ENCODE results near the gene HOMER1. TPM values are rescaled to one million over a fixed set of nuclear protein-coding genes. Genes with fewer than 3 reads are reported as not detected.

HOMER1 gene
- total and polyA plus RNA-seq, 2 of the 13 experiments (the other 11 are each of a cell fraction or from before 2014, with no cell fraction given): 5.3 to 24.8 TPM

GRCh38 chr5:79514391-79515105, 614 bp upstream of the HOMER1 start (continued):
- TF ChIP-seq ZNF362 (CRISPR knock-in tag; IDR thresholded peaks at IDR 0.05; ENCODE audit: borderline replicate concordance): peak; percentile 61; the same call in 1 of the 2 replicates
- TF ChIP-seq GRHL1 (CRISPR knock-in tag; conservative IDR thresholded peaks at IDR 0.05): no peak
- no peak for TF ChIP-seq YEATS4 (CRISPR knock-in tag; IDR thresholded peaks at IDR 0.05; ENCODE audit: borderline replicate concordance)
- no peak for TF ChIP-seq RFX3 (CRISPR knock-in tag; IDR thresholded peaks at IDR 0.05)
- TF ChIP-seq HMGXB4 (CRISPR knock-in tag; IDR thresholded peaks at IDR 0.05; ENCODE audit: borderline replicate concordance in 1 of 2, low read depth in 1 of 2): peak; percentile 18 to 26; a peak in 1 of 4 replicates
- TF ChIP-seq ZNF75D (CRISPR knock-in tag; IDR thresholded peaks at IDR 0.05; ENCODE audit: borderline replicate concordance): no peak
- peak; percentile 39; the same call in 1 of the 2 replicates for TF ChIP-seq PAX8 (CRISPR knock-in tag; IDR thresholded peaks at IDR 0.05; ENCODE audit: borderline replicate concordance)
- TF ChIP-seq CSRNP2 (CRISPR knock-in tag; conservative IDR thresholded peaks at IDR 0.05; ENCODE audit: low read depth): 0 out of 2 replicates have a peak, but pooled peaks have one; percentile 36
- TF ChIP-seq BORCS8-MEF2B (CRISPR knock-in tag; IDR thresholded peaks at IDR 0.05): no peak; the same call in 1 of the 2 replicates
- TF ChIP-seq ZBTB3 (CRISPR knock-in tag; IDR thresholded peaks at IDR 0.05; ENCODE audit: borderline replicate concordance, low read depth): no peak; the same call in 1 of the 2 replicates
- TF ChIP-seq SMAD3 (CRISPR knock-in tag; IDR thresholded peaks at IDR 0.05): peak; percentile 87
- no peak for TF ChIP-seq SRY (CRISPR knock-in tag; IDR thresholded peaks at IDR 0.05)
- TF ChIP-seq ZNF766 (CRISPR knock-in tag; IDR thresholded peaks at IDR 0.05; ENCODE audit: borderline replicate concordance): no peak
- peak; percentile 37; the same call in 1 of the 2 replicates for TF ChIP-seq ZNF552 (CRISPR knock-in tag; IDR thresholded peaks at IDR 0.05; ENCODE audit: borderline replicate concordance)
- TF ChIP-seq GZF1 (CRISPR knock-in tag; IDR thresholded peaks at IDR 0.05): no peak
- peak; percentile 4; the same call in 1 of the 2 replicates for TF ChIP-seq RARA (CRISPR knock-in tag; IDR thresholded peaks at IDR 0.05)
- TF ChIP-seq ZNF33B (CRISPR knock-in tag; IDR thresholded peaks at IDR 0.05): peak; percentile 32; the same call in 1 of the 2 replicates
- TF ChIP-seq PTBP1 (IDR thresholded peaks at IDR 0.05; ENCODE audit: low read depth, low read length, poor library complexity, severe bottlenecking): peak; percentile 74
- TF ChIP-seq MXI1 (IDR thresholded peaks at IDR 0.05; ENCODE audit: borderline replicate concordance, low read depth, low read length): 0 out of 3 replicates have a peak, but pooled peaks have one; percentile 10
- TF ChIP-seq CBX2 (IDR thresholded peaks at IDR 0.05; ENCODE audit: low read depth, low read length): 0 out of 2 replicates have a peak, but pooled peaks have one; percentile 38
- no peak for TF ChIP-seq CBX2 (CRISPR knock-in tag; IDR thresholded peaks at IDR 0.05; ENCODE audit: low read depth)
- TF ChIP-seq ZFP37 (CRISPR knock-in tag; IDR thresholded peaks at IDR 0.05; ENCODE audit: borderline replicate concordance): peak; percentile 18; the same call in 1 of the 2 replicates
